ENCODE measurements around the gene CACNA1I.

GRCh38 chr22:39558950-39559349, 11.6 kb upstream of the CACNA1I start:
- TF ChIP-seq, protein P1, sequence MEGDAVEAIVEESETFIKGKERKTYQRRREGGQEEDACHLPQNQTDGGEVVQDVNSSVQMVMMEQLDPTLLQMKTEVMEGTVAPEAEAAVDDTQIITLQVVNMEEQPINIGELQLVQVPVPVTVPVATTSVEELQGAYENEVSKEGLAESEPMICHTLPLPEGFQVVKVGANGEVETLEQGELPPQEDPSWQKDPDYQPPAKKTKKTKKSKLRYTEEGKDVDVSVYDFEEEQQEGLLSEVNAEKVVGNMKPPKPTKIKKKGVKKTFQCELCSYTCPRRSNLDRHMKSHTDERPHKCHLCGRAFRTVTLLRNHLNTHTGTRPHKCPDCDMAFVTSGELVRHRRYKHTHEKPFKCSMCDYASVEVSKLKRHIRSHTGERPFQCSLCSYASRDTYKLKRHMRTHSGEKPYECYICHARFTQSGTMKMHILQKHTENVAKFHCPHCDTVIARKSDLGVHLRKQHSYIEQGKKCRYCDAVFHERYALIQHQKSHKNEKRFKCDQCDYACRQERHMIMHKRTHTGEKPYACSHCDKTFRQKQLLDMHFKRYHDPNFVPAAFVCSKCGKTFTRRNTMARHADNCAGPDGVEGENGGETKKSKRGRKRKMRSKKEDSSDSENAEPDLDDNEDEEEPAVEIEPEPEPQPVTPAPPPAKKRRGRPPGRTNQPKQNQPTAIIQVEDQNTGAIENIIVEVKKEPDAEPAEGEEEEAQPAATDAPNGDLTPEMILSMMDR (conservative IDR thresholded peaks at IDR 0.05; ENCODE audit: low read depth in 2 of 2) = no peak
- no peak for TF ChIP-seq POLR2AphosphoS5 (IDR thresholded peaks at IDR 0.05; ENCODE audit: low read depth)
- TF ChIP-seq EZH2phosphoT487 (IDR thresholded peaks at IDR 0.05; ENCODE audit: unreplicated experiment) = no peak
- no peak for TF ChIP-seq JUNB (IDR thresholded peaks at IDR 0.05; ENCODE audit: unreplicated experiment)
- TF ChIP-seq CREB1 (CRISPR knock-in tag; IDR thresholded peaks at IDR 0.05; ENCODE audit: low read depth) = no peak
- TF ChIP-seq EZH2 (IDR thresholded peaks at IDR 0.05; ENCODE audit: low read depth, unreplicated experiment) = no peak

Measured in GM23338 (cell line).